B cell (primary cell): ENCODE results near the gene CDC14A.
"Not testable (repeated sequence)": the region's sequence is repeated elsewhere in the genome, so short reads cannot be mapped to it uniquely, and the experiment has no call there.

Source experiments
- CTCF ChIP-seq: fragments of 200-600 bp; IDR thresholded peaks from one replicate; pipeline ENCODE4 v1.8.0; 2022; ENCODE audit warnings: antibody characterized with exemption, mild to moderate bottlenecking
- EZH2 ChIP-seq: IDR thresholded peaks from 2 replicates; pipeline ENCODE4 v1.6.1; 2012; ENCODE audit warnings: borderline replicate concordance, low read depth, mild to moderate bottlenecking, moderate library complexity, low read length; ENCODE audit not compliant: insufficient read depth, poor library complexity, severe bottlenecking

- not testable (repeated sequence) for TF ChIP-seq CTCF, EZH2
Observed at GRCh38 chr1:100405902-100406301, 53.6 kb downstream of the CDC14A start.
